ENCODE data around the gene PDLIM5. TPM values are rescaled to one million over a fixed set of nuclear protein-coding genes. Genes with fewer than 3 reads are reported as not detected.

Gene PDLIM5
- total RNA-seq, 2 donors from 2014 or later, result 598 to 841 TPM

DNA sequence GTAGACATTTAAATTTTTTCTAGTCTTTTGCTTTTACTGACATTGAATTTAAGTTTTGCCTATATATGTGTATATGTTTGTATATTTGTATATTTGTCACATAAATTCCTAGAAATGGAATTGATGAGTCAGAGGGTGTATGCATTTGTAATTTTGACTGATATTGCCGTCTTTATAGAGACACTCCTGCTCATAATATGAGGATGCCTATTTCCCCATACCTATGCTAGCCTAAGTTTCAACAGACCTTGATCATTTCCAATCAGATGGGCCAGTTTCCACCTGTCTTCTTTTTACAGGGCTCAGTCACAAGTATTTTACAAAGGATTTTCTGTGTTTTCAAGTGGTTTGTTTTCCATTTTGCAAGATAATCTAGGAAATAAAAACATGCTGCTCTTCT lies 10.8 kb downstream of the PDLIM5 start:
- Histone ChIP-seq H3K36me3 (peaks cover 24% of the 10 kb centered on the region), H3K27me3 (no peaks in the 10 kb centered on the region), H3K4me1 (peaks cover 0 to 69% of the 10 kb centered on the region in 2 donors), H3K4me3 (no peak overlapping the region), H3K9me3 (no peaks in the 10 kb centered on the region), H3K27ac (peak overlapping the region in 1 of 2 donors; percentile 98)
- no peak for DNase-seq (ENCODE audit: low spot score)
- TF ChIP-seq, protein P1, sequence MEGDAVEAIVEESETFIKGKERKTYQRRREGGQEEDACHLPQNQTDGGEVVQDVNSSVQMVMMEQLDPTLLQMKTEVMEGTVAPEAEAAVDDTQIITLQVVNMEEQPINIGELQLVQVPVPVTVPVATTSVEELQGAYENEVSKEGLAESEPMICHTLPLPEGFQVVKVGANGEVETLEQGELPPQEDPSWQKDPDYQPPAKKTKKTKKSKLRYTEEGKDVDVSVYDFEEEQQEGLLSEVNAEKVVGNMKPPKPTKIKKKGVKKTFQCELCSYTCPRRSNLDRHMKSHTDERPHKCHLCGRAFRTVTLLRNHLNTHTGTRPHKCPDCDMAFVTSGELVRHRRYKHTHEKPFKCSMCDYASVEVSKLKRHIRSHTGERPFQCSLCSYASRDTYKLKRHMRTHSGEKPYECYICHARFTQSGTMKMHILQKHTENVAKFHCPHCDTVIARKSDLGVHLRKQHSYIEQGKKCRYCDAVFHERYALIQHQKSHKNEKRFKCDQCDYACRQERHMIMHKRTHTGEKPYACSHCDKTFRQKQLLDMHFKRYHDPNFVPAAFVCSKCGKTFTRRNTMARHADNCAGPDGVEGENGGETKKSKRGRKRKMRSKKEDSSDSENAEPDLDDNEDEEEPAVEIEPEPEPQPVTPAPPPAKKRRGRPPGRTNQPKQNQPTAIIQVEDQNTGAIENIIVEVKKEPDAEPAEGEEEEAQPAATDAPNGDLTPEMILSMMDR (IDR thresholded peaks at IDR 0.05), result no peak

DNA sequence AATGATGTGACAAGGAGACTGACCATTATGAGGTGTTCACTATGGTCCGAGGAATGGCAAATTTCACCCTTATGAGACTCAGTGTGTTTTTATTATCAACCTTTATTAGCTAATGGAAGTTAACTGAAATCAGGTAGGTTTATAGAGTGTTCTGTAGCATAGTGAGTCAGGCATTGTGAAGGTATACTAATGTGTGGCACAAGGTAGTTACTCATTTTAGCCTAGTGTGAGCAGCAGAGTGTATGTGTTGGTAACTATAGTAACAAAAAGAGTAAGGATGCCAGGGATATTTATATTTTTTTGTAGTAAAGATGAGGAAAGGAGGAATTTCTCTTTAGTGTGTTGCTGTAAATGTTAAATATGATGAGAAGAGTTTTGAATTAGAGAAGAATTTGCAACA lies 12.0 kb downstream of the PDLIM5 start:
- DNase-seq (ENCODE audit: low spot score), result no peak
- Histone ChIP-seq H3K4me1 (peaks cover 0 to 81% of the 10 kb centered on the region in 2 donors), H3K4me3 (no peak overlapping the region), H3K27me3 (no peaks in the 10 kb centered on the region), H3K27ac (peak overlapping the region; percentile 41 to 98), H3K9me3 (no peaks in the 10 kb centered on the region), H3K36me3 (peaks cover 29% of the 10 kb centered on the region)
- TF ChIP-seq, protein P1 (IDR thresholded peaks at IDR 0.05), result no peak

DNA sequence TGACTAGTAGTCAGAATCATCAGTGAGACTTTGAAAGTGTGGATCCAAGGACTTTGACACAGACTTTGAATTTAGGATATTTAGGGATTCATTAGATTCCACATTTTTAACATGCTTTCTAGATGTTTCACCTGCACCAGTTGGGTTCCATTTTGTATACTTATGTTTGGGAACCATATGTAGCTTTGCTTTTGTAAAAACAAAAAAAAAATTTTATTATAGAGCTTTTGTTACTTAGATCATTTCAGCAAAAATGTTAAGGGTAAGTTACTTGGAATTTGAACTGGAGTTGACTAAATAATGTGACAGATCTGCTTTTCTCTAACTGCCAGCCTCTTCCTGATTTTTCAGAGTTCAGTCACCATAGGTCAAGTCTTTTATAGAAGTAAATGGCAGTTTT lies 14.6 kb downstream of the PDLIM5 start:
- Histone ChIP-seq H3K27me3 (no peaks in the 10 kb centered on the region), H3K27ac (peak overlapping the region in 1 of 2 donors; percentile 33), H3K36me3 (peaks cover 18% of the 10 kb centered on the region), H3K4me3 (no peak overlapping the region), H3K9me3 (no peaks in the 10 kb centered on the region), H3K4me1 (peaks cover 0 to 71% of the 10 kb centered on the region in 2 donors)
- TF ChIP-seq, protein P1 (IDR thresholded peaks at IDR 0.05), result no peak
- DNase-seq (ENCODE audit: low spot score), result no peak

DNA sequence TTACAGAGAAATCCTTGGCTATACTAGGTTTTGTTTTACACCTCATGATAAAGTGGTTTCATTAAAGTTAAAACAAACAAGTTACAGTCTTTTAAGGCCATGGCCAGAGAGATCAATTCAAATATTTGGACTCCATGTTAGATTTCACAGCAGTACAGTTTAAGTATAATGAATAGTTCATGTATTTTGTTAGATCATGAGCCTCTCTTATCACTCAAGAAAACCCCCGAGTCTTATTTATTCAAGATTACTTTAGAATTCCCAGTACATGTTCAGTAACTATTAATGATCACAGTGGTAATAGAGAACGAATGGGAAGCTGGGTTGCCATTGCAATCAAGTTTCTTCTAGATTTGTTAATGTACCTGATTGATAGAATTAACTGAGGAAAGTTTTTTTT lies 15.2 kb downstream of the PDLIM5 start:
- no peak for DNase-seq (ENCODE audit: low spot score)
- H3K27me3 ChIP-seq, result no peaks in the 10 kb centered on the region
- no peaks in the 10 kb centered on the region for H3K9me3 ChIP-seq
- peaks cover 18% of the 10 kb centered on the region for H3K36me3 ChIP-seq
- peak overlapping the region in 1 of 2 donors; percentile 33 for H3K27ac ChIP-seq
- H3K4me1 ChIP-seq, result peaks cover 0 to 66% of the 10 kb centered on the region in 2 donors
- H3K4me3 ChIP-seq, result no peak overlapping the region
- TF ChIP-seq, protein P1 (IDR thresholded peaks at IDR 0.05), result no peak

DNA sequence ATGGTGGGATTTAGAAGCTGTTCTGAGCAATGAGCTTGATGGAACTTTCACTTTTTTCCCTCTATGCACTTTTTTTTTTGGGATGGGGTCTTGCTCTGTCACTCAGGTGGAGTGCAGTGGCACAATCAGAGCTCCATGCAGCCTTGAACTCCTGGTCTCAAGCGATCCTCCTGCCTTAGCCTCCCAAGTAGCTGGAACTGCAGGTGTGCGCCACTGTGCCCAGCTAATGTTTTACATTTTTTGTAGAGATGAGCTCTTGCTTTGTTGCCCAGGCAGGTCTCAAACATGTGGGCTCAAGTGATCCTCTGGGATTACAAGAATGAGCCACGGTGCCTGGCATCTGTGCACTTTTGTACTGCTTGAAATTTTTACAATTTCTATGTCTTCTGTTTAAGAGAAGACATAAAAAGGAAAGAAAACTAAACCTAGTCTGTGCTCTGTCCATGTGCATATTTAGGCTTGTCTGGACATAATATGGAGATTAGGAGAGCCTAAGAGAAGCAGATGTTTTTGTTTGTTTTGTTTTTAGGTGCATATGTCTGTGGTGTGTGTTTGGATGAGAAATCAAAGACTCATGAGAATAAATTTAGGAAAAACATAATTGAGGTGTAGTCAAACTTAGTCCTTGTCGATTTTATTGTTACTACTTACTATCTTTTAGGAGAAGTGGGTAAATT lies 16.5 kb downstream of the PDLIM5 start:
- peak overlapping the region; percentile 44 to 47 for H3K27ac ChIP-seq
- TF ChIP-seq, protein P1 (IDR thresholded peaks at IDR 0.05), result no peak
- peaks cover 11% of the 10 kb centered on the region for H3K36me3 ChIP-seq
- no peak for DNase-seq (ENCODE audit: low spot score)
- no peaks in the 10 kb centered on the region for H3K27me3 ChIP-seq
- H3K9me3 ChIP-seq, result no peaks in the 10 kb centered on the region
- H3K4me1 ChIP-seq, result peaks cover 0 to 67% of the 10 kb centered on the region in 2 donors
- H3K4me3 ChIP-seq, result no peak overlapping the region

All from right atrium auricular region (tissue), 2 donors.